HepG2 (cell line): Measurements from ENCODE around the gene TOM1L2. TPM values are rescaled to one million over a fixed set of nuclear protein-coding genes. Genes with fewer than 3 reads are reported as not detected.

Source experiments
- ATAC-seq: fragments of 200-7000 bp; cut with Tn5 transposase; 3 replicates; pipeline ENCODE4 v1.9.1; 2020; ENCODE audit warnings: mild to moderate bottlenecking, moderate library complexity
- BruUV-seq: library from RNA; stranded (reverse); fragments of 400-500 nt; replicated peaks from 2 replicates; lab custom pipeline; 2021; lab: Mats Ljungman, UMichigan
- CTCF ChIA-PET: fragments of 300-600 bp; formaldehyde crosslinking; extraction: SDS; loops from one replicate; lab custom pipeline; 2021; ENCODE audit warnings: low total read pairs, inconsistent platforms, low intra/inter-chr PET ratio; lab: Yijun Ruan, JAX
- POLR2A ChIA-PET: fragments of 350-600 bp; sonication (Branson Sonifier 250); formaldehyde crosslinking; loops from one replicate; lab custom pipeline; 2020; ENCODE audit warnings: antibody characterized with exemption, inconsistent platforms; lab: Yijun Ruan, JAX
- DNase-seq: peaks from one replicate; pipeline ENCODE4 v3.0.0-alpha.2; 2015; ENCODE audit warnings: low spot score
- FAIRE-seq: peaks from 3 replicates; lab custom pipeline; 2011; peaks lifted over from hg19 to GRCh38; lab: Jason Lieb, UNC
- H2AFZ ChIP-seq: one replicate; pipeline ENCODE4 v1.6.1; 2011; ENCODE audit warnings: low read length, inconsistent platforms
- H3K27ac ChIP-seq: fragments of 300-600 bp; 3 replicates; pipeline ENCODE4 v1.8.0; 2011; ENCODE audit warnings: mixed run types, mild to moderate bottlenecking, mixed read lengths, low read length, inconsistent platforms; ENCODE audit not compliant: insufficient read depth; ENCODE audit errors: extremely low read length
- H3K27me3 ChIP-seq, 2 experiments: fragments of 200-600 bp in 1 of 2; 2 replicates in 1 of 2; 3 replicates in 1 of 2; pipeline versions ENCODE4 v1.6.0 to v1.8.0; 2011; ENCODE audit warnings: low read length in 2 of 2, mild to moderate bottlenecking in 2 of 2, moderate library complexity in 2 of 2, inconsistent platforms in 1 of 2; ENCODE audit not compliant: insufficient read depth in 2 of 2, control insufficient read depth in 1 of 2
- H3K36me3 ChIP-seq, 2 experiments: fragments of 200-600 bp in 1 of 2; replicated peaks in 1 of 2; 2 replicates in 1 of 2; 3 replicates in 1 of 2; pipeline versions ENCODE4 v1.5.1 to v1.8.0; 2011; ENCODE audit warnings: low read length in 2 of 2, inconsistent platforms in 1 of 2; ENCODE audit not compliant: insufficient read depth in 2 of 2, control insufficient read depth in 1 of 2
- H3K4me1 ChIP-seq: 2 replicates; pipeline ENCODE4 v1.5.1; 2012; ENCODE audit warnings: low read length, inconsistent platforms; ENCODE audit not compliant: insufficient read depth
- H3K4me2 ChIP-seq: 2 replicates; pipeline ENCODE4 v1.6.0; 2011; ENCODE audit warnings: low read depth, low read length, inconsistent platforms
- H3K4me3 ChIP-seq, 3 experiments: fragments of 200-600 bp in 1 of 3; sonication (generic), shearing (Covaris generic) in 1 of 3; replicated peaks in 1 of 3; 2 replicates each; pipeline ENCODE4 v1.5.1; 2011 to 2016; ENCODE audit warnings: low read length in 3 of 3, inconsistent platforms in 2 of 3, low read depth in 2 of 3, mild to moderate bottlenecking in 2 of 3, control low read depth in 1 of 3, mixed read lengths in 1 of 3; ENCODE audit not compliant: insufficient read depth in 1 of 3
- H3K79me2 ChIP-seq: one replicate; pipeline ENCODE4 v1.6.1; 2011; ENCODE audit warnings: low read length, inconsistent platforms; ENCODE audit not compliant: insufficient read depth
- H3K9ac ChIP-seq: 2 replicates; pipeline ENCODE4 v1.6.0; 2011; ENCODE audit warnings: mild to moderate bottlenecking, low read depth, low read length, inconsistent platforms; ENCODE audit not compliant: insufficient read depth
- H3K9me3 ChIP-seq: 2 replicates; pipeline ENCODE4 v1.5.1; 2012; ENCODE audit warnings: mild to moderate bottlenecking, low read length
- H4K20me1 ChIP-seq: 2 replicates; pipeline ENCODE4 v1.6.0; 2011; ENCODE audit warnings: inconsistent platforms, mild to moderate bottlenecking, low read length, moderate library complexity; ENCODE audit not compliant: insufficient read depth
- ATRX ChIP-seq: sonication (generic); formaldehyde crosslinking; IDR thresholded peaks from 2 replicates; pipeline ENCODE4 v1.4.0; 2020; ENCODE audit warnings: missing genetic modification reagents, borderline replicate concordance
- NR2F2 ChIP-seq: IDR thresholded peaks from 2 replicates; pipeline ENCODE4 v1.6.1; 2012; ENCODE audit warnings: low read depth, inconsistent platforms, borderline replicate concordance
- TAF1 ChIP-seq: sonication (generic); formaldehyde crosslinking; IDR thresholded peaks from 2 replicates; pipeline ENCODE4 v1.4.0; 2020; ENCODE audit warnings: missing genetic modification reagents
- ZFAT ChIP-seq: sonication (generic); formaldehyde crosslinking; conservative IDR thresholded peaks from 2 replicates; pipeline ENCODE4 v1.8.1; 2023; ENCODE audit warnings: missing genetic modification reagents, inconsistent platforms
- ZFP37 ChIP-seq: sonication (generic); formaldehyde crosslinking; IDR thresholded peaks from 2 replicates; pipeline ENCODE4 v1.4.0; 2020; ENCODE audit warnings: missing genetic modification reagents, borderline replicate concordance
- ZNF17 ChIP-seq: sonication (generic); formaldehyde crosslinking; IDR thresholded peaks from 2 replicates; pipeline ENCODE4 v1.5.0; 2020; ENCODE audit warnings: mild to moderate bottlenecking, missing genetic modification reagents
- ZNF33A ChIP-seq: sonication (generic); formaldehyde crosslinking; IDR thresholded peaks from 2 replicates; pipeline ENCODE4 v1.5.1; 2020; ENCODE audit warnings: missing genetic modification reagents, mild to moderate bottlenecking, moderate library complexity, borderline replicate concordance
- ZNF510 ChIP-seq: sonication (generic); formaldehyde crosslinking; IDR thresholded peaks from 2 replicates; pipeline ENCODE4 v1.4.0; 2020; ENCODE audit warnings: low read depth, mild to moderate bottlenecking, missing genetic modification reagents
- ZSCAN20 ChIP-seq: sonication (generic); formaldehyde crosslinking; IDR thresholded peaks from 2 replicates; pipeline ENCODE4 v1.4.0; 2020; ENCODE audit warnings: missing genetic modification reagents, mild to moderate bottlenecking, borderline replicate concordance
- WGBS: methylation state at CpG from one replicate; pipeline ENCODE4 v1.1.6; 2017; ENCODE audit warnings: low lambda C conversion rate; 5-methylcytosine and 5-hydroxymethylcytosine counted together
- in situ Hi-C: cut with HindIII; loops from 2 replicates; pipeline ENCODE4 v1.10.0; 2017; ENCODE audit warnings: low pct_unique_long_range_greater_than_20kb; ENCODE audit not compliant: extremely low pct_ligation_motif_present
- intact Hi-C: fragments of 100-400 bp; cut with micrococcal nuclease; formaldehyde crosslinking; loops from one replicate; pipeline ENCODE4 v1.10.0; 2022; ENCODE audit not compliant: unreplicated experiment
- polyA plus RNA-seq, 8 experiments: library from polyadenylated mRNA; depleted of rRNA in 3 of 8; stranded (reverse) in 7 of 8; unstranded in 1 of 8; fragments of >200 nt; fragmentation: Illumina TruSeq in 4 of 8; extraction: Trizol in 4 of 8; gene quantifications; 2 replicates each; pipeline versions ENCODE4 v1.2.1 to v1.2.3, GENCODE V29; 2011 to 2016; ENCODE audit warnings: low read depth in 4 of 8, missing spikeins in 1 of 8, mixed read lengths in 1 of 8; ENCODE audit not compliant: insufficient read depth in 1 of 8
- total RNA-seq, 5 experiments: library from RNA; depleted of rRNA; stranded (reverse); fragments of >200 nt; fragmentation: Illumina TruSeq; extraction: Trizol; gene quantifications; 2 replicates each; pipeline ENCODE4 v1.2.3, GENCODE V29; 2016; ENCODE audit warnings: low read depth in 1 of 5
- TF ChIP-seq, protein P1 (sequence below): sonication (generic); formaldehyde crosslinking; IDR thresholded peaks from 2 replicates; pipeline ENCODE4 v1.4.0; 2020; ENCODE audit warnings: missing genetic modification reagents, borderline replicate concordance
- TF ChIP-seq, protein P2 (sequence below): sonication (generic); formaldehyde crosslinking; IDR thresholded peaks from 2 replicates; pipeline ENCODE4 v1.8.1; 2022; ENCODE audit warnings: low read depth, mild to moderate bottlenecking, missing genetic modification reagents

The TOM1L2 gene
- total and polyA plus RNA-seq, 2 of the 13 experiments (the other 11 are each of a cell fraction or from before 2014, with no cell fraction given): 4.7 to 7.4 TPM

DNA sequence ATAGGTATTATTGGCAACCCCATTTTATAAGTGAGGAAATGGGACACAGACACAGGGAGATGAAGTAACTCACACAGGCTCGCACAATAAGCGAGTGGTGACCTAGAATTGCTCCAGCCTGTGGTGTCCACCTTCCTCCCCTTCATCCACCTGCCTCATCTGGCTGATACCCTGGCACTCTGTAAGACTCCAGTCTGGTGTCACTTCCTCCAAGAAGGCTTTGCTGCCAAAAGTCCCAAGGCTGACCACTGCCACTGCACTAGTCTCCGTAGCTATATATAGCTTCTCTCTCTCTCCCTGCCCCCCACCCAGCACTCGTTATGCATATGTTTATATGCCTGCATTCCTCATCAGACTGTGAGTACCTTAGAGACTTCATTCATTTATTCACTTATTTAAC lies 69.3 kb downstream of the TOM1L2 start:
- BruUV-seq: no TSS peak
- in situ Hi-C loops: no loop called here
- CTCF ChIA-PET: no interaction called here
- peaks cover 74% of the 10 kb centered on the region for H3K4me1 ChIP-seq
- TF ChIP-seq ATRX (CRISPR knock-in tag) (no peak), ZFAT (CRISPR knock-in tag) (no peak)
- no peaks in the 10 kb centered on the region for H3K27me3 ChIP-seq
- H4K20me1 ChIP-seq: no peaks in the 10 kb centered on the region
- H3K79me2 ChIP-seq: no peaks in the 10 kb centered on the region
- H3K27ac ChIP-seq: no peak overlapping the region
- FAIRE-seq: no peak
- ATAC-seq: no peak
- no peak overlapping the region for H3K4me2 ChIP-seq
- H3K4me3 ChIP-seq: no peak overlapping the region
- no peak for DNase-seq
- no peak overlapping the region for H3K9ac ChIP-seq
- H2AFZ ChIP-seq: no peak overlapping the region
- intact Hi-C loops: no loop called here
- POLR2A ChIA-PET: no interaction called here
- H3K9me3 ChIP-seq: no peaks in the 10 kb centered on the region
- 99% methylated on average over 4 of the region's 4 CpGs for WGBS
- H3K36me3 ChIP-seq: 0 out of 5 replicates have a peak, but pooled peaks cover 0 to 2% of the 10 kb centered on the region in 2 experiments

DNA sequence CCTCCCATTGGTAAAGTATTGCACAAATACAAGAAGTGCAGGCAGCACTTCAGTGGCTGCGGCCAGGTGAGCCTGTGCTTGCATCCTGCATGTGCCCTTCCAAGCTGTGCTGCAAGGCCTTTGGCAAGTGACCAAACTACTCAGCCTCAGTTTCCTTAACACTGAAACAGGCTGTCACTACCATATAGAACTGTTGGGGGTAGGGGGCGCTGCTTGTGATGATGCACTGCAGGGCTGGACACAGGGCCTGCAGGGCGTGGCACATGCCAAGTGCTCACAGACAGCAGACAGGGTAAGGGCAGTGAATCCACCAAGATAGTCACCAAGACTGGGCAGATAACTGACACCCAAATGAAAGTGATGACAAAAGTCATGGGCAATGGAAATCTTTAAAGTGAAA lies 69.8 kb downstream of the TOM1L2 start:
- WGBS: 92% methylated on average over 3 of the region's 3 CpGs
- 0 out of 5 replicates have a peak, but pooled peaks cover 0 to 2% of the 10 kb centered on the region in 2 experiments for H3K36me3 ChIP-seq
- intact Hi-C loops: no loop called here
- no TSS peak for BruUV-seq
- POLR2A ChIA-PET: no interaction called here
- H3K4me3 ChIP-seq: no peak overlapping the region
- no peaks in the 10 kb centered on the region for H3K79me2 ChIP-seq
- H2AFZ ChIP-seq: no peak overlapping the region
- no peak overlapping the region for H3K4me2 ChIP-seq
- CTCF ChIA-PET: no interaction called here
- in situ Hi-C loops: no loop called here
- H3K27me3 ChIP-seq: no peaks in the 10 kb centered on the region
- H3K9me3 ChIP-seq: no peaks in the 10 kb centered on the region
- no peak for ATAC-seq
- H4K20me1 ChIP-seq: no peaks in the 10 kb centered on the region
- FAIRE-seq: no peak
- peaks cover 79% of the 10 kb centered on the region for H3K4me1 ChIP-seq
- no peak overlapping the region for H3K9ac ChIP-seq
- no peak for DNase-seq
- no peak overlapping the region for H3K27ac ChIP-seq
- TF ChIP-seq ZFP37 (no peak), ZSCAN20 (no peak), ZNF510 (no peak), NR2F2 (no peak), TAF1 (no peak), ZNF17 (CRISPR knock-in tag) (no peak), ZNF33A (CRISPR knock-in tag) (no peak)
- TF ChIP-seq, protein P1, sequence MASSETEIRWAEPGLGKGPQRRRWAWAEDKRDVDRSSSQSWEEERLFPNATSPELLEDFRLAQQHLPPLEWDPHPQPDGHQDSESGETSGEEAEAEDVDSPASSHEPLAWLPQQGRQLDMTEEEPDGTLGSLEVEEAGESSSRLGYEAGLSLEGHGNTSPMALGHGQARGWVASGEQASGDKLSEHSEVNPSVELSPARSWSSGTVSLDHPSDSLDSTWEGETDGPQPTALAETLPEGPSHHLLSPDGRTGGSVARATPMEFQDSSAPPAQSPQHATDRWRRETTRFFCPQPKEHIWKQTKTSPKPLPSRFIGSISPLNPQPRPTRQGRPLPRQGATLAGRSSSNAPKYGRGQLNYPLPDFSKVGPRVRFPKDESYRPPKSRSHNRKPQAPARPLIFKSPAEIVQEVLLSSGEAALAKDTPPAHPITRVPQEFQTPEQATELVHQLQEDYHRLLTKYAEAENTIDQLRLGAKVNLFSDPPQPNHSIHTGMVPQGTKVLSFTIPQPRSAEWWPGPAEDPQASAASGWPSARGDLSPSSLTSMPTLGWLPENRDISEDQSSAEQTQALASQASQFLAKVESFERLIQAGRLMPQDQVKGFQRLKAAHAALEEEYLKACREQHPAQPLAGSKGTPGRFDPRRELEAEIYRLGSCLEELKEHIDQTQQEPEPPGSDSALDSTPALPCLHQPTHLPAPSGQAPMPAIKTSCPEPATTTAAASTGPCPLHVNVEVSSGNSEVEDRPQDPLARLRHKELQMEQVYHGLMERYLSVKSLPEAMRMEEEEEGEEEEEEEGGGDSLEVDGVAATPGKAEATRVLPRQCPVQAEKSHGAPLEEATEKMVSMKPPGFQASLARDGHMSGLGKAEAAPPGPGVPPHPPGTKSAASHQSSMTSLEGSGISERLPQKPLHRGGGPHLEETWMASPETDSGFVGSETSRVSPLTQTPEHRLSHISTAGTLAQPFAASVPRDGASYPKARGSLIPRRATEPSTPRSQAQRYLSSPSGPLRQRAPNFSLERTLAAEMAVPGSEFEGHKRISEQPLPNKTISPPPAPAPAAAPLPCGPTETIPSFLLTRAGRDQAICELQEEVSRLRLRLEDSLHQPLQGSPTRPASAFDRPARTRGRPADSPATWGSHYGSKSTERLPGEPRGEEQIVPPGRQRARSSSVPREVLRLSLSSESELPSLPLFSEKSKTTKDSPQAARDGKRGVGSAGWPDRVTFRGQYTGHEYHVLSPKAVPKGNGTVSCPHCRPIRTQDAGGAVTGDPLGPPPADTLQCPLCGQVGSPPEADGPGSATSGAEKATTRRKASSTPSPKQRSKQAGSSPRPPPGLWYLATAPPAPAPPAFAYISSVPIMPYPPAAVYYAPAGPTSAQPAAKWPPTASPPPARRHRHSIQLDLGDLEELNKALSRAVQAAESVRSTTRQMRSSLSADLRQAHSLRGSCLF (CRISPR knock-in tag): no peak
- TF ChIP-seq, protein P2, sequence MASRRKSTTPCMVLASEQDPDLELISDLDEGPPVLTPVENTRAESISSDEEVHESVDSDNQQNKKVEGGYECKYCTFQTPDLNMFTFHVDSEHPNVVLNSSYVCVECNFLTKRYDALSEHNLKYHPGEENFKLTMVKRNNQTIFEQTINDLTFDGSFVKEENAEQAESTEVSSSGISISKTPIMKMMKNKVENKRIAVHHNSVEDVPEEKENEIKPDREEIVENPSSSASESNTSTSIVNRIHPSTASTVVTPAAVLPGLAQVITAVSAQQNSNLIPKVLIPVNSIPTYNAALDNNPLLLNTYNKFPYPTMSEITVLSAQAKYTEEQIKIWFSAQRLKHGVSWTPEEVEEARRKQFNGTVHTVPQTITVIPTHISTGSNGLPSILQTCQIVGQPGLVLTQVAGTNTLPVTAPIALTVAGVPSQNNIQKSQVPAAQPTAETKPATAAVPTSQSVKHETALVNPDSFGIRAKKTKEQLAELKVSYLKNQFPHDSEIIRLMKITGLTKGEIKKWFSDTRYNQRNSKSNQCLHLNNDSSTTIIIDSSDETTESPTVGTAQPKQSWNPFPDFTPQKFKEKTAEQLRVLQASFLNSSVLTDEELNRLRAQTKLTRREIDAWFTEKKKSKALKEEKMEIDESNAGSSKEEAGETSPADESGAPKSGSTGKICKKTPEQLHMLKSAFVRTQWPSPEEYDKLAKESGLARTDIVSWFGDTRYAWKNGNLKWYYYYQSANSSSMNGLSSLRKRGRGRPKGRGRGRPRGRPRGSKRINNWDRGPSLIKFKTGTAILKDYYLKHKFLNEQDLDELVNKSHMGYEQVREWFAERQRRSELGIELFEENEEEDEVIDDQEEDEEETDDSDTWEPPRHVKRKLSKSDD (CRISPR knock-in tag): no peak
